H1 (cell line): ENCODE measurements around the gene MFSD2B. TPM values are rescaled to one million over a fixed set of nuclear protein-coding genes. Genes with fewer than 3 reads are reported as not detected.

Source experiments
- CTCF ChIA-PET: fragments of 300-600 bp; sonication (Branson Sonifier 250); formaldehyde crosslinking; loops from one replicate; lab custom pipeline; 2021; ENCODE audit not compliant: partially characterized antibody; lab: Charles Lee
- POLR2A ChIA-PET: fragments of 300-600 bp; sonication (Branson Sonifier 250); formaldehyde crosslinking; loops from one replicate; lab custom pipeline; 2021; ENCODE audit warnings: inconsistent platforms; ENCODE audit not compliant: partially characterized antibody; lab: Charles Lee
- DNase-seq, 2 experiments: peaks; one replicate each; pipeline versions ENCODE4 v3.0.0 to v3.0.0-alpha.2; 2010 to 2022; ENCODE audit warnings: low spot score in 2 of 2, low read depth in 1 of 2, mixed read lengths in 1 of 2
- FAIRE-seq: peaks from 2 replicates; lab custom pipeline; 2011; peaks lifted over from hg19 to GRCh38; lab: Jason Lieb, UNC
- H2AFZ ChIP-seq: 2 replicates; pipeline ENCODE4 v1.8.1; 2012; ENCODE audit warnings: low read length, inconsistent platforms
- H2AK5ac ChIP-seq: 2 replicates; pipeline ENCODE4 v1.6.1; 2013; ENCODE audit warnings: low read depth, low read length
- H2BK120ac ChIP-seq: replicated peaks from 2 replicates; pipeline ENCODE3; 2013; ENCODE audit warnings: low read depth, low read length, inconsistent platforms
- H2BK12ac ChIP-seq: 2 replicates; pipeline ENCODE4 v1.6.1; 2013; ENCODE audit warnings: low read depth, low read length
- H2BK15ac ChIP-seq: 2 replicates; pipeline ENCODE4 v1.6.1; 2013; ENCODE audit warnings: low read length
- H2BK20ac ChIP-seq: 2 replicates; pipeline ENCODE4 v1.6.1; 2013; ENCODE audit warnings: low read length
- H2BK5ac ChIP-seq: 2 replicates; pipeline ENCODE4 v1.6.1; 2013; ENCODE audit warnings: low read depth, low read length
- H3K14ac ChIP-seq: 2 replicates; pipeline ENCODE4 v1.6.1; 2013; ENCODE audit warnings: inconsistent platforms; ENCODE audit not compliant: insufficient read length
- H3K18ac ChIP-seq: 2 replicates; pipeline ENCODE4 v1.6.1; 2013; ENCODE audit warnings: low read length; ENCODE audit errors: extremely low read depth
- H3K23ac ChIP-seq: 2 replicates; pipeline ENCODE4 v1.6.1; 2013; ENCODE audit warnings: inconsistent platforms; ENCODE audit not compliant: insufficient read length
- H3K23me2 ChIP-seq: 2 replicates; pipeline ENCODE4 v1.6.1; 2013; ENCODE audit warnings: low read depth, low read length
- H3K27ac ChIP-seq: 2 replicates; pipeline ENCODE4 v1.6.1; 2011; ENCODE audit warnings: low read depth, low read length, inconsistent platforms
- H3K27me3 ChIP-seq, 4 experiments: replicated peaks in 1 of 4; 1 replicate in 1 of 4; 2 replicates in 3 of 4; pipeline versions ENCODE4 v1.6.1 to v1.8.1; 2011 to 2013; ENCODE audit warnings: low read length in 3 of 4, mild to moderate bottlenecking in 3 of 4, inconsistent platforms in 2 of 4, mixed read lengths in 2 of 4, moderate library complexity in 1 of 4; ENCODE audit not compliant: control insufficient read depth in 3 of 4, insufficient read depth in 3 of 4; ENCODE audit errors: extremely low read depth in 1 of 4
- H3K36me3 ChIP-seq, 4 experiments: 2 replicates each; pipeline versions ENCODE4 v1.6.1 to v1.8.1; 2011 to 2013; ENCODE audit warnings: mild to moderate bottlenecking in 4 of 4, low read length in 3 of 4, moderate library complexity in 2 of 4, control low read depth in 1 of 4, inconsistent platforms in 1 of 4; ENCODE audit not compliant: insufficient read depth in 4 of 4, control insufficient read depth in 2 of 4
- H3K4ac ChIP-seq: replicated peaks from 2 replicates; pipeline ENCODE3; 2013; ENCODE audit warnings: low read length, low read depth, mixed read lengths, inconsistent platforms; ENCODE audit not compliant: insufficient read length
- H3K4me1 ChIP-seq, 4 experiments: replicated peaks in 1 of 4; 1 replicate in 1 of 4; 2 replicates in 3 of 4; pipeline versions ENCODE4 v1.6.1 to v1.8.1; 2011 to 2013; ENCODE audit warnings: low read length in 3 of 4, inconsistent platforms in 2 of 4, mixed read lengths in 1 of 4; ENCODE audit not compliant: insufficient read depth in 4 of 4, control insufficient read depth in 3 of 4
- H3K4me2 ChIP-seq, 2 experiments: 2 replicates each; pipeline versions ENCODE4 v1.6.1 to v1.8.1; 2011 to 2013; ENCODE audit warnings: low read depth in 2 of 2, low read length in 2 of 2, control low read depth in 1 of 2, inconsistent platforms in 1 of 2, mild to moderate bottlenecking in 1 of 2; ENCODE audit not compliant: insufficient read depth in 1 of 2
- H3K4me3 ChIP-seq, 4 experiments: fragments of 200-600, 300-600 bp in 1 of 4; sonication (generic), shearing (Covaris generic), sonication (Bioruptor Twin) in 1 of 4; 2 replicates each; pipeline versions ENCODE4 v1.5.1 to v1.8.1; 2011 to 2016; ENCODE audit warnings: low read length in 4 of 4, low read depth in 3 of 4, control low read depth in 2 of 4, inconsistent platforms in 2 of 4, mild to moderate bottlenecking in 2 of 4, mixed read lengths in 1 of 4, moderate library complexity in 1 of 4; ENCODE audit not compliant: insufficient read depth in 2 of 4; ENCODE audit errors: extremely low read depth in 1 of 4
- H3K56ac ChIP-seq: replicated peaks from 2 replicates; pipeline ENCODE3; 2013; ENCODE audit warnings: low read depth, mild to moderate bottlenecking, mixed read lengths, low read length, inconsistent platforms; ENCODE audit not compliant: insufficient read length
- H3K79me1 ChIP-seq: 2 replicates; pipeline ENCODE4 v1.6.1; 2013; ENCODE audit warnings: low read depth, low read length, control low read depth
- H3K79me2 ChIP-seq, 2 experiments: 2 replicates each; pipeline versions ENCODE4 v1.6.1 to v1.8.1; 2012 to 2013; ENCODE audit warnings: low read length in 2 of 2, mild to moderate bottlenecking in 2 of 2, inconsistent platforms in 1 of 2; ENCODE audit not compliant: insufficient read depth in 2 of 2, control insufficient read depth in 1 of 2
- H3K9ac ChIP-seq, 4 experiments: replicated peaks in 1 of 4; 1 replicate in 1 of 4; 2 replicates in 3 of 4; pipeline versions ENCODE4 v1.6.1 to v1.8.1; 2011 to 2013; ENCODE audit warnings: low read depth in 3 of 4, low read length in 3 of 4, control low read depth in 2 of 4, mild to moderate bottlenecking in 2 of 4, moderate library complexity in 2 of 4, inconsistent platforms in 1 of 4; ENCODE audit errors: extremely low read depth in 1 of 4
- H3K9me3 ChIP-seq, 2 experiments: 2 replicates each; pipeline versions ENCODE4 v1.6.1 to v1.8.1; 2012 to 2013; ENCODE audit warnings: mild to moderate bottlenecking in 2 of 2, moderate library complexity in 2 of 2, control low read depth in 1 of 2, inconsistent platforms in 1 of 2, low read depth in 1 of 2, low read length in 1 of 2, mixed read lengths in 1 of 2; ENCODE audit not compliant: insufficient read depth in 2 of 2
- H4K20me1 ChIP-seq, 2 experiments: replicated peaks in 1 of 2; 2 replicates each; pipeline versions ENCODE3 to v1.8.1; 2011 to 2013; ENCODE audit warnings: inconsistent platforms in 2 of 2, low read length in 2 of 2, mild to moderate bottlenecking in 1 of 2; ENCODE audit not compliant: insufficient read depth in 2 of 2, control insufficient read depth in 1 of 2
- H4K5ac ChIP-seq: 2 replicates; pipeline ENCODE4 v1.6.1; 2013; ENCODE audit warnings: low read length, low read depth, mixed read lengths, inconsistent platforms; ENCODE audit not compliant: insufficient read length
- H4K8ac ChIP-seq: 2 replicates; pipeline ENCODE4 v1.8.0; 2013; ENCODE audit warnings: mild to moderate bottlenecking, moderate library complexity, low read length, inconsistent platforms; ENCODE audit not compliant: insufficient read depth; ENCODE audit errors: extremely low read depth
- H4K91ac ChIP-seq: replicated peaks from 2 replicates; pipeline ENCODE3; 2013; ENCODE audit warnings: low read length, mixed read lengths, inconsistent platforms; ENCODE audit not compliant: insufficient read length
- BCL11A ChIP-seq, 2 experiments: IDR thresholded peaks; one replicate each; pipeline ENCODE4 v1.6.1; 2011; ENCODE audit warnings: low read depth in 2 of 2, low read length in 2 of 2, mild to moderate bottlenecking in 2 of 2
- CEBPB ChIP-seq: IDR thresholded peaks from 2 replicates; pipeline ENCODE4 v1.6.1; 2012; ENCODE audit warnings: low read depth, low read length
- CTCF ChIP-seq, 3 experiments: IDR thresholded peaks; 1 replicate in 2 of 3; 2 replicates in 1 of 3; pipeline versions ENCODE4 v1.5.1 to v1.6.1; 2011; ENCODE audit warnings: low read length in 3 of 3, mild to moderate bottlenecking in 3 of 3, inconsistent platforms in 2 of 3, low read depth in 1 of 3, moderate library complexity in 1 of 3; ENCODE audit not compliant: insufficient read depth in 1 of 3; ENCODE audit errors: control extremely low read depth in 1 of 3
- EGR1 ChIP-seq: IDR thresholded peaks from 2 replicates; pipeline ENCODE4 v1.6.1; 2011; ENCODE audit warnings: low read depth, low read length, borderline replicate concordance
- GABPA ChIP-seq: IDR thresholded peaks from 2 replicates; pipeline ENCODE4 v1.6.1; 2011; ENCODE audit warnings: mild to moderate bottlenecking, low read length, moderate library complexity, borderline replicate concordance; ENCODE audit not compliant: insufficient read depth
- JUN ChIP-seq: IDR thresholded peaks from 2 replicates; pipeline ENCODE4 v1.6.1; 2011; ENCODE audit warnings: low read depth, mild to moderate bottlenecking, improper control_type of control experiment, low read length
- KDM4A ChIP-seq: IDR thresholded peaks from one replicate; pipeline ENCODE4 v1.7.1; 2012; ENCODE audit warnings: low read depth, mild to moderate bottlenecking, moderate library complexity, low read length, inconsistent platforms; ENCODE audit not compliant: severe bottlenecking
- KDM5A ChIP-seq: fragments of 200-600 bp; IDR thresholded peaks from 2 replicates; pipeline ENCODE4 v1.7.1; 2012; ENCODE audit warnings: mild to moderate bottlenecking, low read length, inconsistent platforms, mixed read lengths
- POLR2A ChIP-seq, 2 experiments: IDR thresholded peaks; 1 replicate in 1 of 2; 2 replicates in 1 of 2; pipeline ENCODE4 v1.6.1; 2011; ENCODE audit warnings: low read depth in 2 of 2, low read length in 2 of 2, mild to moderate bottlenecking in 2 of 2; ENCODE audit errors: control extremely low read depth in 1 of 2
- SIN3A ChIP-seq, 2 experiments: IDR thresholded peaks in 1 of 2; conservative IDR thresholded peaks in 1 of 2; 2 replicates each; pipeline ENCODE4 v1.6.1; 2011 to 2012; ENCODE audit warnings: low read length in 2 of 2, improper control_type of control experiment in 1 of 2, low read depth in 1 of 2, mild to moderate bottlenecking in 1 of 2
- SP4 ChIP-seq: IDR thresholded peaks from 2 replicates; pipeline ENCODE4 v1.6.1; 2012; ENCODE audit warnings: low read length, inconsistent platforms
- TBP ChIP-seq: IDR thresholded peaks from 2 replicates; pipeline ENCODE4 v1.6.1; 2011; ENCODE audit warnings: low read depth, low read length, improper control_type of control experiment
- WGBS, 2 experiments: shearing (Covaris generic) in 1 of 2; methylation state at CpG; one replicate each; pipeline versions ENCODE4 v1.1.6 to v1.1.7; 2013 to 2015; ENCODE audit warnings: low lambda C conversion rate in 2 of 2, mixed read lengths in 2 of 2, inconsistent platforms in 1 of 2, low coverage in 1 of 2, missing lambda C conversion rate in 1 of 2; ENCODE audit not compliant: insufficient replicate concordance in 2 of 2, insufficient coverage in 1 of 2, insufficient read length in 1 of 2; ENCODE audit errors: extremely low coverage in 1 of 2, missing lambda C conversion rate in 1 of 2; 5-methylcytosine and 5-hydroxymethylcytosine counted together
- polyA plus RNA-seq, 7 experiments: library from polyadenylated mRNA; depleted of rRNA in 3 of 7; stranded (reverse) in 5 of 7; unstranded in 2 of 7; fragments of >200 nt in 5 of 7; fragments of 200-250 nt in 2 of 7; gene quantifications; 1 replicate in 5 of 7; 2 replicates in 1 of 7; 4 replicates in 1 of 7; pipeline versions ENCODE4 v1.2.1 to v1.2.3, GENCODE V29; 2011 to 2013; ENCODE audit warnings: missing spikeins in 2 of 7, mixed read lengths in 2 of 7
- total RNA-seq: library from RNA; stranded (reverse); fragmentation: NEBNext Ultra II Directional; extraction: Animal tissue kit (Norgen Biotek cat#: 25700); gene quantifications from 2 replicates; pipeline ENCODE4 v1.2.1, GENCODE V29; 2021

Gene MFSD2B
- total and polyA plus RNA-seq, 2 of the 8 experiments (the other 6 are each of a cell fraction or from before 2014, with no cell fraction given) = 0.33 to 0.48 TPM

GRCh38 chr2:24065341-24065740 is 55.5 kb downstream of the MFSD2B start:
- no peak overlapping the region for H3K27ac ChIP-seq
- H4K8ac ChIP-seq = no peak overlapping the region
- H2AFZ ChIP-seq = no peak overlapping the region
- no peak overlapping the region for H2BK12ac ChIP-seq
- H3K4me1 ChIP-seq = no peaks in the 10 kb centered on the region
- no peaks in the 10 kb centered on the region for H4K20me1 ChIP-seq
- H3K9me3 ChIP-seq = no peaks in the 10 kb centered on the region
- H3K36me3 ChIP-seq = peaks cover 2 to 47% (median 28%) of the 10 kb centered on the region in 4 experiments; a peak in 6 of 8 replicates
- H3K18ac ChIP-seq = no peak overlapping the region
- no peak overlapping the region for H3K4me3 ChIP-seq
- POLR2A ChIA-PET = interaction anchor here (1.2 to 4.4 kb wide), 8 partner anchors 8 to 138 kb away, joined by 3 to 31 read pairs (median 4); partner anchors contain the start of genes ATAD2B, SF3B6 and TP53I3
- no peak overlapping the region for H3K23ac ChIP-seq
- H2BK5ac ChIP-seq = no peak overlapping the region
- no peak overlapping the region for H2BK15ac ChIP-seq
- H4K5ac ChIP-seq = no peak overlapping the region
- no peak for TF ChIP-seq CTCF (IDR thresholded peaks at IDR 0.05; ENCODE audit: control extremely low read depth in 1 of 3, insufficient read depth in 1 of 3, low read depth in 1 of 3, low read length in 3 of 3)
- TF ChIP-seq EGR1 = no peak
- TF ChIP-seq BCL11A (IDR thresholded peaks at IDR 0.05; ENCODE audit: low read depth in 2 of 2, low read length in 2 of 2) = no peak
- TF ChIP-seq POLR2A (IDR thresholded peaks at IDR 0.05; ENCODE audit: control extremely low read depth in 1 of 2, low read depth in 2 of 2, low read length in 2 of 2) = no peak
- no peak for TF ChIP-seq GABPA
- no peak for TF ChIP-seq TBP
- TF ChIP-seq JUN = no peak
- no peak for TF ChIP-seq KDM5A
- TF ChIP-seq SP4 = no peak
- no peak for TF ChIP-seq CEBPB
- TF ChIP-seq KDM4A = no peak
- no peak for TF ChIP-seq SIN3A (conservative IDR thresholded peaks at IDR 0.05 in 1 of 2, IDR thresholded peaks at IDR 0.05 in 1 of 2; ENCODE audit: low read depth in 1 of 2, low read length in 2 of 2)
- H3K4ac ChIP-seq = no peak overlapping the region
- H3K79me1 ChIP-seq = no peaks in the 10 kb centered on the region
- H2AK5ac ChIP-seq = no peak overlapping the region
- no peak for FAIRE-seq
- H3K14ac ChIP-seq = no peak overlapping the region
- no peaks in the 10 kb centered on the region; a peak in 1 of 4 replicates for H3K79me2 ChIP-seq
- H3K4me2 ChIP-seq = no peak overlapping the region
- H3K56ac ChIP-seq = no peak overlapping the region
- H2BK120ac ChIP-seq = no peak overlapping the region
- H3K27me3 ChIP-seq = no peaks in the 10 kb centered on the region
- DNase-seq = no peak
- no peak overlapping the region for H2BK20ac ChIP-seq
- no peaks in the 10 kb centered on the region for H3K23me2 ChIP-seq
- WGBS, 2 experiments = 82% methylated on average over 2 of the region's 2 CpGs; no CpG with 5 or more reads in 1 of the 2 experiments
- no peak overlapping the region for H3K9ac ChIP-seq
- CTCF ChIA-PET = interaction anchor here (0.6 to 2.7 kb wide), 2 partner anchors 18 to 39 kb away, joined by 3 to 11 read pairs; partner anchors contain the start of gene TP53I3
- H4K91ac ChIP-seq = no peak overlapping the region
